ENCODE data around the gene DLGAP4. TPM values are rescaled to one million over a fixed set of nuclear protein-coding genes. Genes with fewer than 3 reads are reported as not detected.

The DLGAP4 gene
- total RNA-seq, 4 donors from 2014 or later, result 38.6 to 193 (median 80.5) TPM

- TF ChIP-seq POLR2A (IDR thresholded peaks at IDR 0.05) (no peak), CTCF (IDR thresholded peaks at IDR 0.05) (no peak)
- Histone ChIP-seq H3K27me3 (peaks cover 8 to 12% of the 10 kb centered on the region in 2 donors), H3K9me3 (no peaks in the 10 kb centered on the region), H3K36me3 (no peaks in the 10 kb centered on the region), H3K27ac (no peak overlapping the region), H3K4me3 (peak overlapping the region in 1 of 2 donors; percentile 5), H3K4me1 (peaks cover 0 to 12% of the 10 kb centered on the region in 2 donors)
- intact Hi-C loops (cut with DNase I; ENCODE audit: low total_unique reads), result no loop called here
- no peak for DNase-seq
Measured at GRCh38 chr20:36306553-36307411, 643 bp downstream of the DLGAP4 start.

DNA sequence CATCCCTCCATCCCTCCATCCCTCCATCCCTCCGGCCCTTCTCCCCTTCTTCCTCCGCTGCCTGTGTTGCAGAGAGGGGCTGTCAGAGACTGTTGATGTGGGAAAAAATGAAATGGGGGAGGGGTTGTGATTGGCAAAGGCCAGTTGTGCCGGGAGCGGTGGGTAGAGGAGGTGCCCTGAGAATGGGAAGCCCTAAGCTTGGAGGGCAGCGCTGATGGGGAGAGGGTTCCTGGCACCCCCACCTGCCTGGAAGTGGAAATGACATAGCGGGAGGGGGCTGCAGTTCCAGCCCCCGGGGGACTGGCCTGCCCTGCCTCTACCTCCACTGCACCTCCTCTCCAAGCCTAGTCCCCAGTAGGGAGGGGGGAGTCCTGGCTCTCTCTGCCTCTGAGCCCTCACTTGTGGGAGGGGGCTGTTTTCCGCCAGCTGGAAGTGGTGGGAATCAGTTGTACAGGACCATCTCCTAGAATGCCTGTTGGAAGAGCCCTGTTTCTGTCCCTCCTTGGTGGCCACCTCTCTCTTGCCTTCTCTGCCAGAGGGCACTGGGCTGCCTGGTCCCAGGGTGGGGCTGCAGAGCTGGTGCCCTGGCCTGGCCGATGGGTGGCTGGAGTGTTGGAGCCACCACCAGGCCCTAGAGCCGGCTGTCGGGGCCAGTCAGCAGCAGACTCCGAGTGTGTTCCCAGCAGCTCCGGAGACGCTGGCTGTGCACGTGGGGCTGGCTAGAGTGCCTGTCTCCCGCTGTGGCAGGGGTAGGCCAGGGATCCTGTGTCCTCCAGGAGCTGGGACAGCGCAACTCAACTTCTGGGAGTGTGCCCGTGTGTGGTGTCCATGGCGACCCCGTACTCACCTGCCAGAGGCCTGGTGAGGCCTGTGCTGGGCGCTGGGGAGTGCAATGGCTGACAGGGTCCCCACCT lies 1.5 kb downstream of the DLGAP4 start:
- H3K4me1 ChIP-seq, result peaks cover 0 to 12% of the 10 kb centered on the region in 2 donors

GRCh38 chr20:36308353-36308752 lies 2.2 kb downstream of the DLGAP4 start:
- no peak for TF ChIP-seq CTCF (IDR thresholded peaks at IDR 0.05)
- TF ChIP-seq POLR2A (IDR thresholded peaks at IDR 0.05), result no peak
- no peaks in the 10 kb centered on the region for H3K36me3 ChIP-seq
- H3K9me3 ChIP-seq, result no peaks in the 10 kb centered on the region
- peaks cover 8 to 12% of the 10 kb centered on the region in 2 donors for H3K27me3 ChIP-seq
- H3K4me3 ChIP-seq, result no peak overlapping the region
- intact Hi-C loops (cut with DNase I; ENCODE audit: low total_unique reads), result no loop called here
- DNase-seq, result no peak
- no peak overlapping the region for H3K27ac ChIP-seq
- H3K4me1 ChIP-seq, result peaks cover 0 to 12% of the 10 kb centered on the region in 2 donors

More for the DNA sequence above, 1.5 kb downstream of the DLGAP4 start:
- no peak for DNase-seq
- Histone ChIP-seq H3K27me3 (peaks cover 8 to 12% of the 10 kb centered on the region in 2 donors), H3K36me3 (no peaks in the 10 kb centered on the region), H3K9me3 (no peaks in the 10 kb centered on the region), H3K4me3 (no peak overlapping the region), H3K27ac (no peak overlapping the region)
- TF ChIP-seq POLR2A (IDR thresholded peaks at IDR 0.05), result no peak
- TF ChIP-seq CTCF (IDR thresholded peaks at IDR 0.05), result no peak
- intact Hi-C loops (cut with DNase I; ENCODE audit: low total_unique reads), result no loop called here

DNA sequence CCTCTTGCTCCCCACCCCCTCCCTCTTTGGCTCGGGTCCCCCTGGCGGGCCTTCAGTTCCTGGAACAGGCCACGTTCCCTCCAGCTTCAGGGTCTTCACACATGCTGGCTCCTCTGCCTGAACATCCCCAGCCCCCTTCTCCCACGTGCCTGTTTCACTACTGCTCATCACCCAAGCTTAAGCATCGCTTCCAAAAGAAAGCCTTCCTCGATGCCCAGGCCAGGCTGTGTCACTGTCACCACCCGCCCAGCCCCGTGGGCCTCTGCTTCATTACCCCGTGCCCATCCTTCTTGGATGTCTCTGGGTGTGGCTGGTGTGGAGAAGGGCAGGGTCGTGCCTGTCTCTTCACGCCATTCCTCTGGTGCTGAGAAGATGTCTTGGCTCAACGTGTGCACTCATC lies 2.8 kb downstream of the DLGAP4 start:
- H3K9me3 ChIP-seq, result no peaks in the 10 kb centered on the region
- H3K4me1 ChIP-seq, result peaks cover 0 to 12% of the 10 kb centered on the region in 2 donors
- no peak for DNase-seq
- H3K36me3 ChIP-seq, result no peaks in the 10 kb centered on the region
- no peak overlapping the region for H3K4me3 ChIP-seq
- no peak overlapping the region for H3K27ac ChIP-seq
- TF ChIP-seq CTCF (IDR thresholded peaks at IDR 0.05) (no peak), POLR2A (IDR thresholded peaks at IDR 0.05) (no peak)
- intact Hi-C loops (cut with DNase I; ENCODE audit: low total_unique reads), result no loop called here
- peaks cover 8 to 12% of the 10 kb centered on the region in 2 donors for H3K27me3 ChIP-seq
